ENCODE measurements around the gene VLDLR. TPM values are rescaled to one million over a fixed set of nuclear protein-coding genes. Genes with fewer than 3 reads are reported as not detected.

VLDLR gene
- total and polyA plus RNA-seq, 2 of the 13 experiments (the other 11 are each of a cell fraction or from before 2014, with no cell fraction given): 3.4 to 10.5 TPM

- CTCF ChIA-PET (ENCODE audit: low intra/inter-chr PET ratio, low total read pairs): no interaction called here
- FAIRE-seq (no peak), DNase-seq (ENCODE audit: low spot score) (no peak), ATAC-seq (no peak)
- H4K20me1 ChIP-seq (ENCODE audit: insufficient read depth, low read length): no peaks in the 10 kb centered on the region
- BruUV-seq (replicated peaks): no TSS peak
- H3K27ac ChIP-seq (ENCODE audit: extremely low read length, insufficient read depth, low read length): no peak overlapping the region
- no peaks in the 10 kb centered on the region for H3K79me2 ChIP-seq (ENCODE audit: insufficient read depth, low read length)
- no CpG with 5 or more reads among the region's 1 CpG for WGBS (ENCODE audit: low lambda C conversion rate)
- H3K4me1 ChIP-seq (ENCODE audit: insufficient read depth, low read length): peaks cover 19% of the 10 kb centered on the region
- H3K4me3 ChIP-seq (replicated peaks in 1 of 3; ENCODE audit: insufficient read depth in 1 of 3, low read depth in 2 of 3, low read length in 3 of 3): no peak overlapping the region
- no peaks in the 10 kb centered on the region for H3K9me3 ChIP-seq (ENCODE audit: low read length)
- H3K27me3 ChIP-seq (ENCODE audit: control insufficient read depth in 1 of 2, insufficient read depth in 2 of 2, low read length in 2 of 2): no peaks in the 10 kb centered on the region
- no peak overlapping the region for H3K4me2 ChIP-seq (ENCODE audit: low read depth, low read length)
- peaks cover 2 to 17% of the 10 kb centered on the region in 2 experiments; a peak in 4 of 5 replicates for H3K36me3 ChIP-seq (replicated peaks in 1 of 2; ENCODE audit: control insufficient read depth in 1 of 2, insufficient read depth in 2 of 2, low read length in 2 of 2)
- TF ChIP-seq DR1 (CRISPR knock-in tag; IDR thresholded peaks at IDR 0.05) (no peak), ZNF879 (CRISPR knock-in tag; IDR thresholded peaks at IDR 0.05) (no peak), ZNF816 (CRISPR knock-in tag; IDR thresholded peaks at IDR 0.05; ENCODE audit: borderline replicate concordance) (no peak), ZNF260 (CRISPR knock-in tag; IDR thresholded peaks at IDR 0.05; ENCODE audit: borderline replicate concordance, low read depth) (no peak), CREBL2 (CRISPR knock-in tag; IDR thresholded peaks at IDR 0.05; ENCODE audit: borderline replicate concordance) (no peak), FOXC1 (CRISPR knock-in tag; IDR thresholded peaks at IDR 0.05; ENCODE audit: borderline replicate concordance) (no peak), PHB2 (IDR thresholded peaks at IDR 0.05; ENCODE audit: partially characterized antibody) (no peak), ATF7 (IDR thresholded peaks at IDR 0.05) (no peak), ATF7 (CRISPR knock-in tag; IDR thresholded peaks at IDR 0.05) (no peak)
- TF ChIP-seq, protein P1, sequence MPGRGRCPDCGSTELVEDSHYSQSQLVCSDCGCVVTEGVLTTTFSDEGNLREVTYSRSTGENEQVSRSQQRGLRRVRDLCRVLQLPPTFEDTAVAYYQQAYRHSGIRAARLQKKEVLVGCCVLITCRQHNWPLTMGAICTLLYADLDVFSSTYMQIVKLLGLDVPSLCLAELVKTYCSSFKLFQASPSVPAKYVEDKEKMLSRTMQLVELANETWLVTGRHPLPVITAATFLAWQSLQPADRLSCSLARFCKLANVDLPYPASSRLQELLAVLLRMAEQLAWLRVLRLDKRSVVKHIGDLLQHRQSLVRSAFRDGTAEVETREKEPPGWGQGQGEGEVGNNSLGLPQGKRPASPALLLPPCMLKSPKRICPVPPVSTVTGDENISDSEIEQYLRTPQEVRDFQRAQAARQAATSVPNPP (CRISPR knock-in tag; IDR thresholded peaks at IDR 0.05): no peak
- TF ChIP-seq, protein P2, sequence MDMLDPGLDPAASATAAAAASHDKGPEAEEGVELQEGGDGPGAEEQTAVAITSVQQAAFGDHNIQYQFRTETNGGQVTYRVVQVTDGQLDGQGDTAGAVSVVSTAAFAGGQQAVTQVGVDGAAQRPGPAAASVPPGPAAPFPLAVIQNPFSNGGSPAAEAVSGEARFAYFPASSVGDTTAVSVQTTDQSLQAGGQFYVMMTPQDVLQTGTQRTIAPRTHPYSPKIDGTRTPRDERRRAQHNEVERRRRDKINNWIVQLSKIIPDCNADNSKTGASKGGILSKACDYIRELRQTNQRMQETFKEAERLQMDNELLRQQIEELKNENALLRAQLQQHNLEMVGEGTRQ (IDR thresholded peaks at IDR 0.05; ENCODE audit: low read depth, low read length): no peak
- TF ChIP-seq, protein P2 (CRISPR knock-in tag; IDR thresholded peaks at IDR 0.05; ENCODE audit: borderline replicate concordance): no peak
- in situ Hi-C loops (cut with HindIII; ENCODE audit: extremely low pct_ligation_motif_present, low pct_unique_long_range_greater_than_20kb) (no loop called here), intact Hi-C loops (cut with micrococcal nuclease; ENCODE audit: unreplicated experiment) (no loop called here)
- no peak overlapping the region for H3K9ac ChIP-seq (ENCODE audit: insufficient read depth, low read depth, low read length)
- POLR2A ChIA-PET: no interaction called here
- H2AFZ ChIP-seq (ENCODE audit: low read length): no peak overlapping the region
Observed at GRCh38 chr9:2642068-2642467, 20.5 kb downstream of the VLDLR start.
